Measurements from ENCODE around the gene ZFYVE21. TPM values are rescaled to one million over a fixed set of nuclear protein-coding genes. Genes with fewer than 3 reads are reported as not detected.
A peak's percentile ranks its signal among the peaks of the same experiment; 100 is the strongest.

The ZFYVE21 gene
- total RNA-seq, 2 experiments from 2014 or later, result 18.0 to 22.5 TPM

GRCh38 chr14:103748534-103748857, 32.9 kb downstream of the ZFYVE21 start:
- BruUV-seq (replicated peaks), result no TSS peak
- H3K9me3 ChIP-seq (ENCODE audit: low read length), result no peaks in the 10 kb centered on the region

GRCh38 chr14:103749452-103749851, 33.8 kb downstream of the ZFYVE21 start:
- CTCF ChIA-PET (ENCODE audit: unreplicated experiment), result interaction anchor here (1.4 kb wide), 1 partner anchor 57 kb away, joined by 3 read pairs; no protein-coding TSS in a partner anchor
- peak overlapping the region; percentile 78; the same call in 1 of the 2 replicates for H2AFZ ChIP-seq (ENCODE audit: low read length)
- no TSS peak for BruUV-seq (replicated peaks)

More at GRCh38 chr14:103748534-103748857, 32.9 kb downstream of the ZFYVE21 start:
- no peaks in the 10 kb centered on the region for H3K9me2 ChIP-seq (ENCODE audit: insufficient read depth, low read length)
- intact Hi-C loops (cut with micrococcal nuclease; ENCODE audit: unreplicated experiment), result loop anchor here (1.0 to 2.0 kb wide), 2 partner anchors 34 to 57 kb away; partner anchors contain the start of genes XRCC3 and ZFYVE21
- no peaks in the 10 kb centered on the region for H3K36me3 ChIP-seq (ENCODE audit: insufficient read depth, low read length)
- CTCF ChIA-PET (ENCODE audit: unreplicated experiment), result interaction anchor here (1.4 kb wide), 1 partner anchor 58 kb away, joined by 3 read pairs; no protein-coding TSS in a partner anchor
- H3K4me2 ChIP-seq (ENCODE audit: low read length), result peak overlapping the region; percentile 60
- peak overlapping the region; percentile 56 for H3K27ac ChIP-seq (ENCODE audit: low read depth, low read length, poor library complexity, severe bottlenecking)
- POLR2A ChIA-PET, result interaction anchor here (0.5 to 1.1 kb wide), 4 partner anchors 14 to 43 kb away, joined by 3 to 4 read pairs (median 3); partner anchors contain the start of genes XRCC3 and ZFYVE21
- peaks cover 46% of the 10 kb centered on the region for H3K4me1 ChIP-seq (ENCODE audit: insufficient read depth, low read length, poor library complexity, severe bottlenecking)
- no peaks in the 10 kb centered on the region for H4K20me1 ChIP-seq (ENCODE audit: insufficient read depth, low read length)
- TF ChIP-seq CTCF (conservative IDR thresholded peaks at IDR 0.05; ENCODE audit: low read length), result 0 out of 2 replicates have a peak, but pooled peaks have one; percentile 32
- no peak for TF ChIP-seq EZH2phosphoT487 (IDR thresholded peaks at IDR 0.05; ENCODE audit: borderline replicate concordance, low read depth, low read length)
- peak; percentile 92 for DNase-seq (ENCODE audit: low spot score)
- peak overlapping the region; percentile 78 for H2AFZ ChIP-seq (ENCODE audit: low read length)
- no peaks in the 10 kb centered on the region for H3K79me2 ChIP-seq (ENCODE audit: insufficient read depth, low read depth, low read length)
- H3K4me3 ChIP-seq (ENCODE audit: low read depth, low read length, poor library complexity, severe bottlenecking), result peak overlapping the region; percentile 8

More at GRCh38 chr14:103749452-103749851, 33.8 kb downstream of the ZFYVE21 start:
- Histone ChIP-seq H3K4me2 (ENCODE audit: low read length) (0 out of 2 replicates have a peak overlapping the region, but pooled peaks have one; percentile 7), H3K9me3 (ENCODE audit: low read length) (no peaks in the 10 kb centered on the region), H3K36me3 (ENCODE audit: insufficient read depth, low read length) (no peaks in the 10 kb centered on the region), H3K27ac (ENCODE audit: low read depth, low read length, poor library complexity, severe bottlenecking) (no peak overlapping the region), H3K4me1 (ENCODE audit: insufficient read depth, low read length, poor library complexity, severe bottlenecking) (peaks cover 37% of the 10 kb centered on the region), H3K9me2 (ENCODE audit: insufficient read depth, low read length) (no peaks in the 10 kb centered on the region), H3K4me3 (ENCODE audit: low read depth, low read length, poor library complexity, severe bottlenecking) (no peak overlapping the region), H4K20me1 (ENCODE audit: insufficient read depth, low read length) (no peaks in the 10 kb centered on the region), H3K79me2 (ENCODE audit: insufficient read depth, low read depth, low read length) (no peaks in the 10 kb centered on the region)
- DNase-seq (ENCODE audit: low spot score), result no peak
- TF ChIP-seq EZH2phosphoT487 (IDR thresholded peaks at IDR 0.05; ENCODE audit: borderline replicate concordance, low read depth, low read length) (no peak), CTCF (conservative IDR thresholded peaks at IDR 0.05; ENCODE audit: low read length) (no peak)
- POLR2A ChIA-PET, result no interaction called here
- intact Hi-C loops (cut with micrococcal nuclease; ENCODE audit: unreplicated experiment), result loop anchor here (2.0 kb wide), 1 partner anchor 35 kb away; the partner anchor contains the start of genes XRCC3 and ZFYVE21
